NCI-H82 treated with DMSO at 0.1 percent for 48 hours (cell line): ENCODE results near the gene USF1.
A peak's percentile ranks its signal among the peaks of the same experiment; 100 is the strongest.

Experiments
- DNase-seq: peaks from one replicate; lab custom pipeline; 2025; ENCODE audit not compliant: unreplicated experiment; lab: John Stamatoyannopoulos, UW

Gene USF1

DNA sequence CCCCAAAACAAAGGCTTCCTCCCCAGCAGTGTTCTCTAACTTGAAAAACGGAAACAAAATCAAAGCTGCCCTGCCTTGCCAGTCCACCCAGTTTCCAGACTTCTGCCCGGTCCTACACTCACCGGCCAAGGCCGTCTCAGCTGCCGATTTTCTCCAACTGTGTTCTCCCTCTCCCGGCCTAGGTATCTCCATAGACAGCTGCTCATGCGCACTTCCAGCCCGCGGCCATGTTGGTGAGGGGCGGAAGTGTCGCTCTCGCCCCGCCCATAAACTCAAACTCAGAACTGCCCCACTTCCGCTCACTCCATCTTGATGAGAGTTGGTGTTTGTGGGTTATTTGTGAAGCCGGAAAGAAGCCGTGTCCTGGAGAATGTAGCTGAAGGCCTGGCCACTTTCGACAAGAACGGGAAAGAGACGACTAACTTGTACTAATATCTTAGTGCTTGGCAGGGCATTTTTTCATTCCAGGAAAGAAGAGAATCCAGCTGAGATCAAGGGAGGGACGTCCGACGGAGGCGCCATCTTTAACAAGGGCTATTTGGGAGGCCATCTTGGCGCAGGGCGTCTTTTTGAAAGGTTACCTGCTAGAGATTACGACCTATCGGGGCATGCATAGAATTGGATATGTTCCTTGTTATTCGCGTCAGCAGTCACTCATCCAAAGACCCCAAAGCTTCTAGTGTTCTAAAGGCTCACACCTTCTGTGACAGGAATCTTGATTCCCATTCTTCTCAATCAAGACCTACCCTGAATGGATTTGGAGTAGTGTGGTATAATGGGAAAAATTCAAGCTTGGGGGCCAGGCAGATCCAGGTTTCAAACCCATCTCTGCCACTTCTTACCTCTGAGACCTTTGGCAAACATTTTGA is at the start of gene USF1:
Gene USF1 (minus strand): TSS at position 242 of the 869 bp plus-strand sequence. CDS start 2,702 bp downstream, outside the sequence.
- peak; percentile 94 for DNase-seq

DNA sequence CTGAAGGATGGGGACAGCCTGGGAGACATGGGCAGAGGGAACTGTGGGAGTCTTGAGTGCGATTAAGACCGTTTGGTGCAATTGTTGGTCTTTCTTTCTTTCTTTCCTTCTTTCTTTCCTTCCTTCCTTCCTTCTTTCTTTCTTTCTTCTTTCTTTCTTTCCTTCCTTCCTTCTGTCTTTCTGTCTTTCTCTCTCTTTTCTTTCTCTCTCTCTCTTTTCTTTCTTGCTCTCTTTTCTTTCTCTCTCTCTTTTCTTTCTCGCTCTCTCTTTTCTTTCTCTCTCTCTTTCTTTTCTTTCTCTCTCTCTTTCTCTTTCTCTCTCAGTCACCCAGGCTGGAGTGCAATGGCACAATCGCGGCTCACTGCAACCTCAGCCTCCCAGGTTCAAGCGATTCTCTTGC is 49.5 kb upstream of the USF1 start:
- no peak for DNase-seq

- DNase-seq: no peak
Observed at GRCh38 chr1:161094481-161094880, 48.7 kb upstream of the USF1 start.

DNA sequence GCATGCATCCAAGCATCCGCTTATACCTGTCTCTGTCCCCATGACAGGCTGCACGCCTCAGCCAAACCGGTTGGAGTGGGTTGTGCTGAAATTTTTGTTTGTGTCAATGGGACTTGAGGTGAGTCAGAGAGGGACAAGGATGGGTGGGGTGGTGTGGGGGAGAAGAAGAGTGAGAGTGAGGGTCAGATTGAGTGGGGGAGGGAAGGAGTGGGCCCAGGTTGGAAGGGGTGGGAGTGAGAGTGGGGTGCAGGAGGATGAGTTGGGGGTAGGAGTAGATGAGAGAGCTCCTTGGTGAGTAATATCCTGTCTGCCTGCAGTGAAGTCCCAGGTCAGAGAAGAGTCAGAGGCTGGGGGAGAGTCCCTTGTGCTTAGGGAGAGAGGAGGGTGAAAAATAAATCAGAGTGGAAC is 46.8 kb upstream of the USF1 start:
- DNase-seq: no peak

DNA sequence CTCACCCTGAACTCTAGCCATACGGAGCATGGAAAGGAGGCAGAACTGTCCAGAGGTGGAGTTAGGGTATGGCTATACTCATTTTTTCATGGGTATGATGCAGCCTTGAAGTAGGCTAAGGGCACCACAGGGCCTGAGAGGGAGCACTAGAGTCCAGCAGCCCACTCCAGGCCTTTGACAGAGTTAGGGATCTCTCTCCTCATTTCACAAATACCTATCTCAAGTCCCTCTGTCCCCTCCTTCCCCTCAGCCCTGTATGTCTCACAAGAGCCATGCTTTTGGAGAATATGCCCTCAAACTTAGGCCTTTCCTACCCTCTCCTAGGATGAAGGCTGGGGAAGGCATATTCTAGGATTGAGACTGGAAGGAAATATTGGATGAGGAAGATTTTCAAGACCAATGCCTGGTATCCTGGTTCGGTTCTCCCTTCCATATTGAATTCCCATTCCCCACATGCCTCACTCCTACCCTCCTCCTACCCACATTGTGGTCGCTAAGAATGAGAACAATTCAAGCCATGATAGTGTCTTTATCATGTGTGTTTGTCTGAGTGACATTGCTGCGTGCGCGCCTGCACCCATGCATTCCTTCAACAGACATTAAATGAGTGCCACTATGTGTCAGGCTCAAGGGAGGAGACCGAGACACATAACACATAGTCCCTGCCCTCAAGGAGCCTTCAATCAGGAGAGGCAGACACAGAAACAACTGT is 46.2 kb upstream of the USF1 start:
- no peak for DNase-seq

DNA sequence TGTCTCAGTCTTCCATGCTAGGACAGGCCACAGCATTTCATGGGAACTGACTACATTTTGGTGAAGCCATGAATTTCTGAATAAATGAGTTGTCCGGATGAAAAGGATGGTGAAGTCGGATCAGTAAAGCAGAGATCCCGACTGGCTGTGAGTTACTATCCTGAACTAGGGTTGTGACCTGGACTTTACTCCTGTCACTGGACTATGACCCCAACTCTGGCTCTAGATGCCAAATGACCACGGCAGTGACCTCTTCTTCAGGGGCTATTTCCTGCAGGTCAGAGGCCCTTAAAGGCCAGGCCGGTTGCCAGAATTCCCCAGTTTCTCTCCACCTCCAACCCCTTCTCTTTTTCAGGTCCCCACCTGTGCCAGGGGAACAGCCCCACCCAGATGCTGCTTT is 45.3 kb upstream of the USF1 start:
- no peak for DNase-seq

GRCh38 chr1:161090617-161091016 is 44.8 kb upstream of the USF1 start:
- DNase-seq: no peak

- DNase-seq: no peak
Observed at GRCh38 chr1:161089938-161090337, 44.2 kb upstream of the USF1 start.

DNA sequence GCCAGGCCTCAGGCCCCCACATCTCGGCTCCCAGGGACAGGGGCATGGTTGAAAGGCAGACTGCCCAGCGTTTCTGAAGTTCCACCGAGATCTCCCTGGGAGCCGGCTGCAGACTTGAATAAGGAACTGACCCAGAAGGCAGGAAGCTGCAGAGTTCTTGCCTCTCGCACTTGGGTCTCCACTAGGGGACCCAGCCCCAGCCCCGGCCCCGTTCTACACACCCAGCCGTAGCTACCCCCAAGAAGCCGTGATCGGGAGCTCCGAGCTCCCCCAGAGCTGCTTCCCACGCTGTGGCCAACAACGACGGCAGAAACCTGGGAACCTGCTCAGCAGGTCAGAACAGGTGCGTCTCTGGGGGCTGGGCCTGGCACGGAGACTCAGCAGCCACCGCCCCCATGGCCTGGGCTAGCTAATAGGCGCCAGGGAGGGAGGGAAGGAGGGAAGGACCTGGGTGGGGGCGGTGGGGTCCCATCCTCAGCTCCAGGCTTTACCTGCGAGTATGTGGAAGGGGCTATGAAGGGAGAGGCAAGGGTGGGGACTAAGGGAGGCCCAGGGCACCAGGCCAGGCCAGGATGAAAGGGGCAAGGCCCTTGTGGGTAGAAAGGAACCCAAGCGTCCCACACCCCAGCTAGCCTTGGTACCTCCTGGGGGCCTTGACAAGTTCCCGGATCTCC is 43.6 kb upstream of the USF1 start, which contains the start of gene NECTIN4:
Gene NECTIN4 (minus strand): TSS at position 308 of the 674 bp plus-strand sequence. CDS start 262 bp downstream, at position 46.
- no peak for DNase-seq

DNA sequence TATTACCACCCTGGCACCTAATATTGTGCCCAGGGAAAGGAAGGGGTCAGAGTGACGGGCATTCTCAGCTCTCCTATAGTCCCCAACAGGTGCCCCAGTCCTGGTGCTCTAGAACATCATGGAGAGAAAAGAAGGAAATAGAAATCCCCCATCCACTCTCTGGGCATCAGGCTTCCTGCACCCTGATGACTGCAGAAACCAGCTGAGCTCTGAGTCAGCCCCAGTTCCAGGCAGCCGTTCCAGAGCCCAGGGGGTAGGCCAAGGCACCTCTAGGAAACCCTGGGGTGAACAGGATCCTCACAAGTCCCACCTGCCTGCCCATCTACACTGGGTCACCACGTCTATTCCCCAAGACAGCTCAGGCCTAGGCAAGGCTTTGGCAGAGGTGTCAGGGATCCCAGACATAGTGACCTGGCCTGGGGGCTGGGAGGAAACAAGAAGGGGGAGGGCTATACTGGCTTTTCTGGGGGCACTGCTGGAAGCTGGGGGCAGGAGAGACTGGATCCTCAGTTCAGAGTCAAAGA is 42.9 kb upstream of the USF1 start:
- DNase-seq: no peak

GRCh38 chr1:161086457-161086856 is 40.7 kb upstream of the USF1 start:
- DNase-seq: no peak

- no peak for DNase-seq
Observed at GRCh38 chr1:161085165-161085564, 39.4 kb upstream of the USF1 start.

DNA sequence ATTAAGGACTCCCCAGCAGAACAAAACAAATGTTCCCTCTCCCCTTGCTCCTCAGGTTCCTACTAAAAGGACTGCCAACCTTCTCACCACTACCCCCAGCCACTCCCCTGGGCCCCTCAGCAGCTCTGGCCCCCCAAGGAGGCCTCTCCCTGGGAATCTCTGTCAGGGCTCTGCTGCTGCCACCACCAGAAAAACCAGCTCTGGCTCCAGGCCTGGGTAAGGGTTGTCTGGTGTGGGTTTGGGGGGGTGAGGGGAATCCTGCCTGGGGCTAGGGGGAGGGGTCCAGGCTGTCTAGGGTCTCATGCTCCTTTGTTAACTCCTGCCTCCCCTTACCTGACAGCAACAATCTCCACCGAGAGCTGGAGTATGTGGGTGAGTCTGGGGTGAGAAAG is 38.8 kb upstream of the USF1 start:
- DNase-seq: no peak

DNA sequence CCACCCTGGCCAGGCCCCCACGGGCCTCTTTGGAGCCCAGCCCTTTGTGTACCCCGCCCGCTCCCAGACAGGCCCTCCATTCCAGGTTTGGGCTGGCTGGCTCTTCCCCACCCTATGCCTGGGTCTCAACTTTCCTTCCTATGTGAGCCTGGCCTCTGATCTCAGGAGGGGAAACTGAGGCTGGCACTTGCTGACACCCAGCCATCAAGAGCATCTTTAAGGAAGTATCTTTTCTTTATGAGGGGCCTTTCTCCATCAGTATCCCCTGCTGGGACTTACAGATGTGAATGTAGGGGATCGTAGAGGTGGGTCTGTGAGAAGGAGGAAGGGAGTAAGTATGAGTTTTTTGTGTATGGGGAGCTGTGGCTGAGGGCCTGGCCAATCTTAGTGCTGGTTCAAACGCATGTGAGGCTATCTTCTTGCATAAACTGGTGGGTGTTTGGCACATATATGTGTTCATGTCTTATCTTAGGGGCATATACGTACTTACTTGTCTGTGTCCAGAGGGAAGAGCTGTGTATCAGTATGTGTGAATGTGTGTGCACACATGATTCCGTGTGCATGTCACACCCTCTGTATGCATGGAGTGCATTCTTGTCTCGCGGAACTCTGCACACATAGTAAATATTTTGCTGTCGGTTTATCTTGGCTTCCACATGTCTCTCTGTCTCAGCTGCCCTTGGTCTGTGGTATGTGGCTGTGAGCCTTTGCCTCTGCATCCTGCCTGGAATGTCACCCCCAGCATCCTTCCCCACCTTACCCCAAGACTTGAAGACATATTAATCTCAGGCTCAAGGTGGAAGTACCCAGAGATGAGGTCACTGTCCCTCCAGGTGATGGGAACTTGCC is 38.2 kb upstream of the USF1 start:
- DNase-seq: no peak

DNA sequence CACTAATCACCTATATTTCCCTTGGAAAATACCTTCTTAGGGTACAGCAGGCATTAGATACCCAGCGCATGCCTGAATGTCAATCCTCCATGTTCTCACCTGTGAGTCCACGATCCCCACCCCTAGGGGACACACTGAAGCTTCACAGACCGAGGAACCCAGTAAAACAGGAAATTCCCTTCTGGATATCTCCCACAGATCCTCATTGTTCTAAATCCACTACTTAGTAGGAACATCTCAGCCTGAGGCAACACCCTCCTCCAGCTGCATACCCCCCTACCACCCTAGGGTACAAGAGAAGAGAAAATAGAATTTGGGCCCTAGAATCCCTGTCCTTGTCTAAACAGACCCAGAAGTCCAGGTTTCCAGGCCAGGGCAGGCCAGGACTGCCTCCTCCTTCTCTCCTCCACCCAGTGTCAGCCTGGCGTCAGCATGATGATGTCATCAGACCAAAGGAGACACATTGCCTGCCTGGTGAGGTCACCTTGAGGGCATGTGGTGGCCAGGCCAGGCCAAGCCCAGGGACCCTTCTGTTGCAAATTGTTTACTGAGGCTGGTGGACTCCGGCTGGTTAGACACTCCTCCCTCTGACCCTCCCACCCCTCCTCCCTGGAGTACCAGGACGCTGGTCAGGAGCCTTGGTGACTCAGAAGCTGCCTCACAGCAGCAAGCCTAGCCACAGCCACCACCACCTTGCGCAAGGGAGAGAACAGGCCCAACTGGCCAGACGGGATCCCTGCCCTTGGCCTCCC is 37.4 kb upstream of the USF1 start:
- DNase-seq: no peak

DNA sequence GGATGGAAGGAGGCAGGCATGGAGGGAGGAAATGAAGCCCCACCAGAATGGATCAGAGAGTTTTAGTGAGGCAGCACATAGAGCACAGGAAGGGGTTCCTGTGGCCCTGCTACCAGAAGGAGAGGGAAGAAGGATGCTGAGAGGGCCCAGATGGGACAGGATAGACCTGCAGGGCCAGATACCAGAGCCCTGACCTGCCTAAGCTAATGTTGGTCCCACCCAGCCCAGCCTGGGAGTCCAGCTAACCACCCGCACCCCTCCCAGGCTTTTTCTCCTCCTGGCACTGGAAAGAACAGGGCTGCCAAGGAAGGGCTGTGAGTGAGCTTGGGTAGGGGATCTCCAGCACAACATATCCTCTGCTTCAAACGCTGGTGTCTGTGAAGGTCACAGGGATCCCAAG is 36.7 kb upstream of the USF1 start:
- no peak for DNase-seq

DNA sequence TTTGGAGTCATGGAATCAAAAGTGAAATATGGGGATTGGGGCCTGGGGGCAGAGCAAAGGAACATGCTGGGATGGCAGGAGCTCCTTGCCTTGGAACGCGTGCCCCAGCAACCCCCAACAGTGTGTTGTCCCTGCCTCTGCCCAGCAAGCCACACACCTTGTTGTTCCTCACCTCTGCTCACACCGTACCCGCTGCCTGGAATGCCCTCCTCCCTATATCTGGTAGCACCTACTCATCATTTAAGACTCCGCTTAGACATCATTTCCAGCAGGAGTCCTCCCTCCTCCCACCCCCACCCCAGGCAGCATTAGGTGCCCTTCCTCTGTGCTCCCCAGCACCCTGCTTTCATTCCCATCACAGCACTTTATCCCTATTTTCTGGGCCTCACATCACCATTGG is 35.7 kb upstream of the USF1 start:
- DNase-seq: no peak

- no peak for DNase-seq
Observed at GRCh38 chr1:161080441-161081405, 34.9 kb upstream of the USF1 start.
